ENCODE measurements around the gene GPD2. TPM values are rescaled to one million over a fixed set of nuclear protein-coding genes. Genes with fewer than 3 reads are reported as not detected.
"Not testable (repeated sequence)": the region's sequence is repeated elsewhere in the genome, so short reads cannot be mapped to it uniquely, and the experiment has no call there.

The GPD2 gene
- polyA plus RNA-seq, 12 donors = 10.4 to 23.5 (median 15.7) TPM; not detected in 1

DNA sequence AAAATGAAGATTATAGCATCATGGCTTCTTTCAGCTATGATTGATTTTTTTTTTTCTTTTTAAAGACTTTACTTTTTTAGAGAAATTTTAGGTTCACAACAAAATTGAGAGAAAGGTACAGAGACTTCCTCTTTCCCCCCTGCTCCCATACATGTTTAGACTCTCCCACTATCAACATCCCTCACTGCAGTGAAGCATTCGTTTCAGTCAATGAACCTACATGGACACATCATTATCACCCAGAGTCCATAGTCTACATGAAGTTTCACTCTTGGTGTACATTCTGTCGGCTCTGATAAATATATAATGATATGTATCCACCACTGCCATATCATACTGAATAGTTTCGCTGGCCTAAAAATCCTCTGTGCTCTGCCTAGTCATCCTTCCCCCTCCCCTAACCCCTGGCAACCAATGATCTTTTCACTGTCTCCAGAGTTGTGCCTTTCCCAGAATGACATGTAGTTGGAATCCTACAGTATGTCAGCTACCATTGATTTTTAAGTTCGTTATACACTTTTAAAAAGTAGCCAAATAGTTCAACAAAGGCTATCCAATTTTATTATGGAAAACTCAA is 86.8 kb downstream of the GPD2 start:
- no peak for DNase-seq

DNA sequence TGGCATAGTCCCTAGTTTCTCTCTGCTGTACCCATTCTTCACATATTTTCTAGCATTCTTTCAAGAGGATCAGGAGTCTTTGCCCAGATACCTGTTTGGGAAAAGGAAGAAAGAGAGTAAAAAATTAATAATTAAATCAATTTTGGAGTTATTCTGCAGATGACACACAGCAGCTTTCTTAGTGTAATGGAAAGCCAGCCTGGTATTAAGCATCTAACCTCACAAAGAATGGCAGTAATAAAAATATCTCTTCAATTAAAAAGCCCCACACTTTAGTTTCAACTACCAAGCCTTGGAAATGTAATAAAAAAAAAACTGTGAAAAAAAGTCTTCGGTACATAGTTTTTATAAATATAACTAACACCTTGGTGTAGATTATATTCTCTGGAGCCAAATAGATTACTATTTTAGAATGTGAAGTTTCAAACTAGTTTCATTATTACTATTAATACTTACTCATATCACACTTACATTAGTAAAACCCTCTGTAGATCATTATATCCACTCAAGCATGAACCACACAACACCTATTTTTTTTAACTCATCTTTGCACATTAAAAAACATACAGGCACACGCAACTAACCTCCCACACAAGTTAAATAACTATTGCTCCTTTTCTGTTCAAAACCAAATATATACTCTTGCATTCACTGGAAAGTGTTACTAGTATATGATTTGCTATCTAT is 90.9 kb downstream of the GPD2 start:
- no peak for DNase-seq

DNA sequence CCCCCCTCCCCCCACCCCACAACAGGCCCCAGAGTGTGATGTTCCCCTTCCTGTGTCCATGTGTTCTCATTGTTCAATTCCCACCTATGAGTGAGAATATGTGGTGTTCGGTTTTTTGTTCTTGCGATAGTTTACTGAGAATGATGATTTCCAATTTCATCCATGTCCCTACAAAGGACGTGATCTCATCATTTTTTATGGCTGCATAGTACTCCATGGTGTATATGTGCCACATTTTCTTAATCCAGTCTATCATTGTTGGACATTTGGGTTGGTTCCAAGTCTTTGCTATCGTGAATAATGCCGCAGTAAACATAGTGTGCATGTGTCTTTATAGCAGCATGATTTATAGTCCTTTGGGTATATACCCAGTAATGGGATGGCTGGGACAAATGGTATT is 92.4 kb downstream of the GPD2 start:
- not testable (repeated sequence) for DNase-seq

DNA sequence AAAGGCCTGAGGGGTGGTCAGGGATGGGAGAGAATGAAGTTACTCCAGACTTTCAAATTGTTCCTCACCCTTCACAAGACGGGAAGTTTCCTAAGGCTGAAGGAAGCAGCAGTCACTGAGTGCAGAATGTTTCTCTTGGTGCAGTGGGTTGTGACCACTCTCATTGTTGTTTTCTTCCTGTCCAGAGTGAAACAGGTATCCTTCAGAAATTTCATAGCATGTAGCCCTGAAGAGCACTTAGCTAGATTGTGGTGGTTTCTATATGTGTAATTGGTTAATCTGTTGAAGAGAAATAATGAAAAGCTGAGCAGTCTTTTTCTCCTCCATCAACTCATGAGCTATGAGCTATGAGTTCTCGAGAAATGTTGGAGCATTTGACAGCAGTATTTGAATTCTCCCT is 96.8 kb downstream of the GPD2 start:
- no peak for DNase-seq

DNA sequence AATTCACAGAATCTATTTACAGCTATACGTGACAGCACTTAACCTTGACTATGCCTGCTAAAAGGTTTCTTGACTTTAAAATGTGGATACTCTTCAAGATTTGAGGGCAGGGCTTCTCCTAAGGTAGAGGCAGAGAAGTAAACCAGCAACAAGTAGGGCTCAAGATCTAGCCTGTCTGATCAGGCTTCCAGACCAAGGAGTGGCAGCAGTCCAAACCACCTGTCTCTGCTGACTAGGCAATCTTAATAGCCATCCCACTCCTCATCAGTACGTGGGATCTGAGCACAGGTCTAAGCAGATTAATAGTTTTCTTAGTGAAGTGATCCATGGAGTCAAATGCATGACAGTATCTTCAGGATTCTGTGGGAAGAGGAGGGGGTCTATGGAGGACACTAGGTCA is 100.4 kb downstream of the GPD2 start:
- no peak for DNase-seq

DNA sequence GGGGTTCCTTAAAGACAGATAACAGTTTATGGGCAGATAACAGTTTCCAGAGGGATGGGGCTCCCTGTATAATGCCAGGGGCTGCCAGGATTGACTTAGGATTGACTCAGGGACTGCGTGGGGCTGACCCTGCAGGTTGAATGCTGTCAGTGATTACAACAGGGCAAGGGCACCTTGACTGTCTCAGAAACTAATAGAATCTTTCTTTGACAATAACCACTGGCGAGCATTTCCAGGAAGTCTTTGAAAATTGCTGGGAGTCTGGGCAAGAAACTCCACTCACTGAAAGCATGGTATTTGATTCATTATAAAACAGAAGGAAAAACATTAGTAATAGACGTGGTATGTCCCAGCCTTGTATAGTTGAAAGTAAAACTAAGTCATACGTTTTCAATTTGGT is 101.0 kb downstream of the GPD2 start:
- no peak for DNase-seq

DNA sequence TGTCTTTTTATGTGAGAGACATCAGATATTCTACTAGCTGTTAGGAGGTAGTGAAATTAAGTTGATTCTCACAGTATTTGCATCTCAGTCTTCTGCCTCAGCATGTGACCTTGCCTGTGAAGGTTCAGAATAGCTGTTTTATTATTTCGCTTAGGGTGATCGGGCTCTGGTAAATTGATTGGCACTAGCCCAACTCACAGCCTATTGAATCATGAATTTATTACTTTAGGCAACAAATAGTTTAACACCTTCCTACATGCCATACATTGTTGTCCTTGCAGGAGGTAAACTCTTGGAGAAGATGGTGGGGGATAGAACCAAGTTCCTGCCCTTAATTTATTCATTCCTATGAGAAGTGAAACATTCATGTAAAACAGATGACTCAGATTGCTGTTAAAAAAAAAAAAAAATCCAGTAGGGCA is 101.9 kb downstream of the GPD2 start:
- DNase-seq = no peak

DNA sequence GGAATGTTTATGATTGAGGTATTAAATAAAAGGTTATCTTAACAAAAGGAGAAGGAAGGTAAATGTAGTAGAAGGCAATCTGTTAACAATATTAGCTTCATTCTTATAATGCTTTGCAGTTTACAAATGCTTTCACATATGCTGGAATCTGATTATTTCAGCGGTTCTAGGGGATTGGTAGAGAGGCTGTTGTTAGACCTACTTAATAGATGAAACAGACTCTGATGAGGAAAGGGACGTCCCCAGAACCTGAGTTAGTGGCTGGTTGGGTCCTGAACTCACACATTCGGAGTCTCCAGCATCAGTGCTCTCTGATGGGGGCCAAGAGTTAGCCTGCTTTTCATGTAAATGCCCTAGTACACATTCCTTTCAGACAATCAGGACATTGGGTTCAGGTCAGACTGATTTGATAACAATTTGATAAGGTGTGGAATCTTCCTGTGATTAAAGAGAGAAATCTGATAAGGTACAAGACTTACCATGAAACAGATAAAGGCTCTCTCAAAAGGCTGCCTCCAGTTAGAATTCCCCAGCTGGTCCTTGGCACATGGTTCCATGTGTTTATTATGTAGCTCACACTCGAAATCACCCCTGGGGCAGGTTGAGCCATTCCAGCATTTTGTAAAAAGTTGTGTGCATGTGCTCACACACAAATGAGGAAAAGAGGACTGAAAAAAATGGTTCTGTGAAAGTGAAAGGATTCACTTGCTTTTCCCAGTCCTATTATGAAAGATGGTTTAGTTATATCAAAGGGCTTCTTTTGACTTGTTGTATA is 103.1 kb downstream of the GPD2 start:
- DNase-seq = no peak

DNA sequence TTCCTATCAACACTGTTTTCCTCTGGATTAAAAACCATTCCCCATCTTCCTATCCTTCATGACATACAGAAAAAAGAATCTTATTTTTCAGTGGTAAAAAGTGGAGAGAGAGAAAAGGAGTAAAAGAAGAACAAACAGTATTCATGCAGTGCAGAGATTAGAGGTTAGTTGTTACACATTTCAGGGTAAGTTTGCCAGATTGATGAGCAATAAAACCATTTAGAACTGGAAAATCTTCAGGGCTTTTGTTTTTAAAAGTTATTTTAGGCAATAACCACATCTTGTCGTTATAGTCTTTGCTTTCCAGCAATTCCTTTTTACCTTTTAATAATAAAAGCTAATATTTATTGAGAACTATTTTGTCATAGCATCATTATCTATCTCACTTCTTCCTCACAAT is 104.5 kb downstream of the GPD2 start:
- DNase-seq = no peak

DNA sequence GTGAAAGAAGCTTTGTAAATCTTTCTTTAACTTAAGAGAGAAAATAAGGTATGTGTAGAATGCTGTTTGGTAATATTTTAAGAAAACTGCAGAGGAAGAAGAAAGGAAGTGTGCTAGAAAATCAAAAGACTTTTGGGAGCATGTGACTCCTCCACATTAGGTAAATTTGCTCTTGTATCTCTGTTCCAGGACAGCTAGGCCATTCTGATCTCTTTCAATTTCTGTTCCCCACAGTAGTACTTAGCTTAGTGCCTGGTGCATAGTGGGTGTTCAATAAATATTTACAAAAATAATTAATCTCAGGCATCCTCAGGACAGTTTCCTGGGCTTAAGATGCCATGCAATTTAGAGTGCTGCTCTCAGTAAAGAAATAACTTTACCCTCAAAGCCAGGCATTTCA is 105.0 kb downstream of the GPD2 start:
- no peak for DNase-seq

DNA sequence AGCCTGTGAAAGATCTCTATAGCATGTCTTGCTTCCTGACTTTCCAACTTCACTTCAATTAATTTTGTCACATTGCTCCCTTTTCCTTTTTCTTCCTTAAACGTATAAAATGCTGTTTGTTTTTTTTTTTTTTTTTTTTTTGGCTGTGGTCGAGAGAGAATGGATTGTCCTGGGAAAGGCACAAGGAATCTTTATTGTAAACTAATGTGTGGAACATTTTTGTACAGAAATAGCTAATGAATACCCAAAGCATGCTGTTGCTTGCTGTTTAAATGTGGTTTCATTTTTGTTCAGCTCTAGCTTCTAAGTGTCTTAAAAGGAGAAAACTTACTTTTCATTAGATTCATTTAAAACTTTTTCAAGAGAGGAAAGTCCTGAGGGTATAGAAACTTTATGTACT is 105.5 kb downstream of the GPD2 start:
- no peak for DNase-seq

DNA sequence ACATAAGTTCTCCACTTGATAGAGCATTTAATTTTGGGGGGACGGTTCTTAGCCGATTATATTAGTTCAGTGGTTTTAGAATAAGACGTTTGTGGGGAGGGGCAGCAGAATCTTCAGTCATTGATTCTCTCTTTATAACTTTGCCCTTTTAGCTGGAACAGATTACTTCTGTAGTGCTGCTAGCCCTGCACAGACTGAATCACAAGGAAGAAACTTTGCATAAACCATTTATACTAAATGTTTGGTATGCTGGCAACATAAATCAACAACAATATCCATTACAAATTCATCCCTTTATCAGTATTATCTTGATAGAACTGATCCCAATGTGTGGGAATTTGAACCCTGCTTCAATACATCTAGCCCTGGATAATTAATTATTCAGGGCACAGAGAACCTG is 112.2 kb downstream of the GPD2 start:
- DNase-seq = no peak

DNA sequence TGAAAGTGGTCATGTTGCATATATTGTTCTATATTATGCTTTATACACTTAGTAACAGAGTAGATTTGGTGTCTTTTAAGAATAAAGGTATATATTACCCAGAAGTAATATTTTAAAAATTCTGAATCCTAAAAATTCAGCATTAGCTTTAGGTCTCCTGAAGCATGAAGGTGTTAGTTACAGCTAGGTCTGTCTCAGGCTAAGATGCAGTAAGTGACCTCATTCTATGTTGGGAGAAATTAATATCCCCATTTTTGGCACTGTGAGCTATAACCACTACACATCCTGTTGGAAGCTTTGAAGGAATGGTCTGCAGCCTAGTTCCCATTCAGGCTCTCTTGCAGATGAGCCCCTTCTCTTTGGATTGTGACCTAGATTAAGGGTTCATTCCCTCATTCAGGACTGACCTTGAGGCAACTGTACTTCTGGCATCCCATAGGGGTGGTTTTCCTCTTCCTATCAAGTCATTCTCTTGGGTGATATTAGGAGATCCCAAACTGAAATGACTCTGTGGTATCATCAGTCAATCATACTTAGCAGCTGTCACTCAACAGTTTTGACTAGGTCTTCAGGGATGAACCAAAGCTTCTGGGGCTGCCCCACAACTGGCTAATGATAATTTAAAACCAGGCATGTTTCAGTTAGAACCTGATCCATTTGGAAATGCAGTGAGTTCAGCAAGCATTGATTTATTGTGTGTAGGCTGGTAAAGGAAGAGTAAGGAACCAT is 117.7 kb downstream of the GPD2 start:
- DNase-seq = no peak

DNA sequence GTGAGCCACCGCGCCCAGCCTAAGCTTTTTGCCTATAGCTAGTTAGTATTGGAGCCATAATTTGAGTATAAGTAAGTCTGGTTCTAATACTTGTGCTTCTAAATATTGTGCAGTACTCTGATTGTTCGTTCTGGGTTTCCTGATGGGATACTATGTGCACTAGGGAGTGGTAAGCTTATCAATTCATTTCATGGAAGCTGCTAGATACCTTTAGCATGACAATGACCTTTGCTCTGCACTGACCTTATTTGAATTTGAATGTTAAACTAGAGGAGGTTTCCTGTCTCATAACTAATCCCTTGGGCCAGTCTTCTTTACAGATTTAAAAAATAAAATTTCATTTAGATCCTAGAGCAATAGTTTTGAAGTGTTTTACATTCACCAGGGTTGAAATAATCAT is 125.1 kb downstream of the GPD2 start:
- DNase-seq = no peak

DNA sequence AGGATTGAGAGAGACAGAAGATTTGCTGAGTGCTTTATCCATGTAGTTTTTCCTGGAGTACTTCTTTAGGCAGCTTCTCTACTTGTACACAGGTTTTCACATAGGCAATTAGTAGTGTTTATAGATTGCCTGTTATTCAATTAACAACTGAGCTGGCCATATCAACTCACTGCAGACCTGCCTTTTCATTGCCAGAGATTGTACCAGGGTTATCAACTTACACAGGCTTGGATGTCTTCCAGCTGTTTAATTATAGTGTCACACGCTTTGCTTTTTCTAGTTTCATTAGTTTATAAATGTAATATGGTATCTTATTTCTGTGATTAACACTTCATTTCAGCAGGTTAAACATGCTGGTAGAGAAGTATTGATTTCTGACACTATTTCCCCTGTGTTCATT is 125.9 kb downstream of the GPD2 start:
- DNase-seq = no peak

DNA sequence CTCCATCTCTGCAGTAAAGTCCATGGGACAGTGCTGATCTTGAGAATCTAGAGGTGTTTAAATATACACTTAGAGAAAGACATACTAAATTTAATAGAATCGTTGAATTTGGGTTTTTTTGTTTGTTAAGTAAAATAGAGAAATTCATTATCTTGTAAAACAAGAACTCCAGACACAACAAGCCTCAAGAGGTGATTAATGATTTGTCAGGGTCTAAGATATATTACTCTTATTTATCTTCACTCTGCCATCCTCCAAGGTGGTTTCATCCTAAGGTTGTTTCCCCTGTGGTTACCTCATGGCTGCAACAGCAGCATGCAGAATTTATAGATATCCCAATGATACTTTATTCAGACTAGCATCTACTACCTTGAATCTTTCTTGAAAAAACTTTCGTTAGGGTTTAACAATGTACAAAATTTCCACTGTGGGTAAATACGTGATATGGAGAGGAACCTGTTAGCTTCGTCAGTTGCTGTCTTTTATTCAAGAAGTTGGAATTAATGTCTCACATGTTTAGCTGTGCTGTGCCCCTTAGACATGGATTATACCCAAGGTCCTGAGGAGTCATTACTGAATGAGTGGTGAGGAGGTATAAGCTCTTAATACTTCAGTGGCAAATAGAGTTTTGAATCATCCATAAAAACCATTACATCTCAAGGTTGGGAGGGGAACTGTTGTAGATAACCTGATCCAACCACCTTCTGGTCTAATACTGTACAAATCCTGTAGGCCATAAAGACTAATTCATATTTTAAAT is 128.0 kb downstream of the GPD2 start:
- no peak for DNase-seq

DNA sequence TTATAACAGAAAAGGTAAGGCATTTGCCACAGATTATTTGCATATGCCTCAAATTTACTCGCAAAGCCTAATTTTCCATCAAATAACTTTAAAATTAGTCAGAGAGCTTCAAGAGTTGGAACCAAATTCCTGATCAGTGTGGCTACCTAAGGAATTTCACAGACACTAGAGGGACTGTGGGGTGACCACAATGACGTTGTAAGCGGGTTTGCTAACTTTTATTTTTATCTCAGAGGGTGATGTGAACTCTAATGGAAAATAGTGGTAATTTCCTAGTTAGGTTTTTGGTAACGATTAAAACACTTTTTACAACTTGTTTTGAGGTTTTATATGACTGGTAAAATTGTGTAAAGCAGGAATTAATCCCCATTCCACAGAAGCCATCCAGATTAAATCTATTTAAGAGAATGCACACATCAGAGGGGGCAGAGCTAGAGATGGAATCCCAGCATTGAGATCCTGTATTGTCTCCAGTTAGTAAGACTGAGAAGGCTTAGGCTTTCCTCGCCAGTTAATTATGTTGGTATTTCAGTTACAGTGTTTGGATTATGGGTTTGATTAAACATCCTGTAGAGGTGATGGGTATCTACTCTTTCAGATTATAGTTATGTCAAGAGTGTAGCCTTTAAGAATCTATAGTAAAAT is 129.0 kb downstream of the GPD2 start:
- DNase-seq = no peak

DNA sequence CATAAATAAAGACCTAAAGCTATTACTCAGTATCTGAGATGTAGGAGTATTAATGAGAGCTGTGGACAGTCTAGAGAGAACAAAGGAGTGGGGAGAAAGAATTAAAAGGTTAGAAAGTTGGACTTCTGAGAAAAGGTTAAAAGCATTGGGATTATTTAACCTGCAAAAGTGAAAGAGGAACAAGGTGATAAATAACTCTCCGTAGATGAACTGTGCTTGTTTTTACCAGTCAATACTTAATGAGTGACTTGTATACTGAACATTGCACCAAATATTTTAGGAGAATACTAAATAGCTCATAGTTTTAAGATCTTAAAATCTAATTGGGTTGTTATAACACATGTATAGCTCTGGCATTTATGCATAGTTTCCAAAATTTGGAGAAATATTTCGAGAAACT is 137.5 kb downstream of the GPD2 start:
- DNase-seq = no peak

DNA sequence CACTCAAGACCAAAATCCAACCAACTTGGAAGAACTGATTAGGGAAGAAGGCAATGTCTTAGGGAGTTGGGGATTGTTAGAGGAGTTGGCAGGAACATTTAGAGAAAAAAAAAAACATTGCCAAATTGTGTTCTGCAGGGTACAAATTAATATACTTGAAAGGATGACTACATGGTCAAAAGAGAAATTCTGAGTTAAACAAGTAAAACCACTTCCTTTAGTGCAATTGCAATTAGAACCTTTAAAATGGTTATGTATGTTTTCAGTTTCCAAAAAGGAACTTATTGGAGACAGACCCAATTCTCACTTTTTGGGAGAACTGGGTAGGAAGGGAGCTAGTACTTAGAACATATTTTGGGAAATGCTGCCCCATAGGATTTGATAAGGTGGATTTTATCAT is 137.9 kb downstream of the GPD2 start:
- no peak for DNase-seq

DNA sequence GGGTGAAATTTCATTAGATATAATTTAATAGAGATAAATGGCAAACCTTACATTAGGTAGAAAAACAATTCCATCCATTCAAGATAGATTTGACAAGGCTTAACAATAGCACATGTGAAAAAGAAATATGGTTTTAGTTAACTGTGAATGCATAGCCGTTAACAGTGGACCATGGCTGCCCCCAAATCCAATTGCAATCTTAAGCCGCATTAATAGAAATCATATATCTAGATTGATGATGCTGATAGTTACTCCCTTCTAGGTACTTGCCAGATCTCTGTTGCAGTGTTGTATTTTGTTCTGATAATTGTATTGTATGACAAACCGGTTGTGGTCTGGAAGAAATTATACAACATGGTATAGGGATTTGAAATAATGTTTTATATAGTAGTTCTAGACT is 139.8 kb downstream of the GPD2 start:
- DNase-seq = no peak

DNA sequence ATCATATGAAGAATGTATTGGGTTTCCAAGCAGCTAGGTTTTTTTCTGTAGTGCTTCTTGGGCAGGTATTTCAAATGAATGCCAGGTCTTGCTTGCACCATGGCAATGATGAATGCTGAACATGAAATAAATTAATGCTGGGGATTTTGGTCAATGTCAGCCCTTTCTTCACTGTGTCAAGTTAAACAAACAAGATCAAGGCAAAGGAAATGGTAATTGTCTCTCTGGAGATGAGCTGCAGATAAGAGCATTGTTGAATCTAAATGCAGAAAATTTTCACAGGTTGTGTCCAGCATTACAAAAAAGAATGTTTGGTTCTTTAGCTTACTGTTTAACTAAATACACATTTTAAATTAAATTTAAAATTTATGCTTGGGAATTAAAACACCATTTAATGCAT is 144.3 kb downstream of the GPD2 start:
- DNase-seq = no peak
